AG09309 (cell line): ENCODE results near the gene LHFPL3.

Source experiments
- DNase-seq: peaks from one replicate; pipeline ENCODE4 v3.0.0-alpha.2; 2010; ENCODE audit warnings: low read depth
- H3K4me3 ChIP-seq: 2 replicates; pipeline ENCODE4 v1.5.1; 2011; ENCODE audit warnings: mild to moderate bottlenecking, low read depth, low read length, moderate library complexity; ENCODE audit not compliant: control insufficient read depth
- TF ChIP-seq, protein P1 (sequence below): IDR thresholded peaks from 2 replicates; pipeline ENCODE4 v1.5.1; 2011; ENCODE audit warnings: mild to moderate bottlenecking, low read depth, low read length, inconsistent platforms; ENCODE audit not compliant: insufficient read depth, control insufficient read depth; ENCODE audit errors: missing control alignments

Gene LHFPL3

DNA sequence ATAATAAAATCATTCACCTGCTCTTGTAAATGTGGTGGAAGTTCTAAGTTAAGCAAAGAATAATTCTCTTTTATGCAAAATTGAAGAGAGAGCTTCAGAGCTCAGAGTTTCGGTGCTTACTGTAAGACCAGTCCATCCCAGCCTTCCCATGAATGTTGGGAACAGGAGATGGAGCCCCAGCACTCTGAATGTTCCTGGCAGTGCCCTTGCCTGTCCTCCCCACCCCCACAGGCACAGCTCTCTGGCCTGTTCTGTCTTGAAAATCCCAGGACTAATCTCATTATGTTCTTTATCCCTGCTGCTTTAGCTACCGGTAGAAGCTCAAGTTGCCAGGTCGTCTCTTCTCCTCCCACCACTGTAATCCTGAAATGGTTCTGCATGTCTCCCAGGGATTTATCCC, 29.1 kb upstream of the LHFPL3 start:
- no peak for DNase-seq

DNA sequence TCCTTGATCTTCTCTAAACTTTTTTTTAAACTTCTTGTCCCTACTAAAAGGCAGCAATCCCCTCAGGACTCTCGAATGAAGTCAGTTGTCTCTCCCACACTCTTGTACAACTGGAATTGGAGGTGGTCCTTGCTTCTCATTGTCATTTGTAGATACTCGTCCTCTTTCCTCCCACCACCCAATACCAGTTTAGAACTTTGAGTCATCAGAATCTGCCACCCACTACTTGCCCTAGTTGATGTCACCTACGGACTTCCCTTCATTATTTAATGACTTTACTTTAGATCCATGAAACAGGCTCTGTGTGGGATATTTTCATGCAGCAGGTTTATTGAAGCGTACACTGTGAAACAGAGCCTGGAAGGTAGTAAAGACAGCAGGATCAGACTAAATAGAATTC, 28.6 kb upstream of the LHFPL3 start:
- no peak overlapping the region for H3K4me3 ChIP-seq
- no peak for DNase-seq
- TF ChIP-seq, protein P1, sequence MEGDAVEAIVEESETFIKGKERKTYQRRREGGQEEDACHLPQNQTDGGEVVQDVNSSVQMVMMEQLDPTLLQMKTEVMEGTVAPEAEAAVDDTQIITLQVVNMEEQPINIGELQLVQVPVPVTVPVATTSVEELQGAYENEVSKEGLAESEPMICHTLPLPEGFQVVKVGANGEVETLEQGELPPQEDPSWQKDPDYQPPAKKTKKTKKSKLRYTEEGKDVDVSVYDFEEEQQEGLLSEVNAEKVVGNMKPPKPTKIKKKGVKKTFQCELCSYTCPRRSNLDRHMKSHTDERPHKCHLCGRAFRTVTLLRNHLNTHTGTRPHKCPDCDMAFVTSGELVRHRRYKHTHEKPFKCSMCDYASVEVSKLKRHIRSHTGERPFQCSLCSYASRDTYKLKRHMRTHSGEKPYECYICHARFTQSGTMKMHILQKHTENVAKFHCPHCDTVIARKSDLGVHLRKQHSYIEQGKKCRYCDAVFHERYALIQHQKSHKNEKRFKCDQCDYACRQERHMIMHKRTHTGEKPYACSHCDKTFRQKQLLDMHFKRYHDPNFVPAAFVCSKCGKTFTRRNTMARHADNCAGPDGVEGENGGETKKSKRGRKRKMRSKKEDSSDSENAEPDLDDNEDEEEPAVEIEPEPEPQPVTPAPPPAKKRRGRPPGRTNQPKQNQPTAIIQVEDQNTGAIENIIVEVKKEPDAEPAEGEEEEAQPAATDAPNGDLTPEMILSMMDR, result no peak

More for the DNA sequence above, 29.1 kb upstream of the LHFPL3 start:
- TF ChIP-seq, protein P1, result no peak
- no peak overlapping the region for H3K4me3 ChIP-seq

DNA sequence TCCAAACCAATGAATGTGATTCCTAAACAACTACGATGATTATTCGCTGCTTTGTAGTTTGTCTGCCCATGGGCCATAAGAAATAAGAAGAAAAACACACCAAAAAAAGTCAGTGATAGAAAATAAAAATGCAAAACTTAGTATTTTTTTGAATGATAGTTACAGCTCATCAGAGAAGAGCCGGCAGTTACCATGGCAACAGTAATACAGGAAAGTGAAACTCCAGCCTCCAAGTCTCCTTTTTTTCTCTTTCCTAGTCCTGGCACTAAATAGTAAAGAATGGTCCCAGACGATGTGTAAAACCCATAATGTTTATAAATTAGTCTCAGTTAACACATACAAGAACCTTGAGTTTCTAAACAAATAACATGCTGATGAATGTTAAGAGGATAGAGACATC, 21.6 kb upstream of the LHFPL3 start:
- DNase-seq, result no peak
- TF ChIP-seq, protein P1, result no peak
- no peak overlapping the region for H3K4me3 ChIP-seq

DNA sequence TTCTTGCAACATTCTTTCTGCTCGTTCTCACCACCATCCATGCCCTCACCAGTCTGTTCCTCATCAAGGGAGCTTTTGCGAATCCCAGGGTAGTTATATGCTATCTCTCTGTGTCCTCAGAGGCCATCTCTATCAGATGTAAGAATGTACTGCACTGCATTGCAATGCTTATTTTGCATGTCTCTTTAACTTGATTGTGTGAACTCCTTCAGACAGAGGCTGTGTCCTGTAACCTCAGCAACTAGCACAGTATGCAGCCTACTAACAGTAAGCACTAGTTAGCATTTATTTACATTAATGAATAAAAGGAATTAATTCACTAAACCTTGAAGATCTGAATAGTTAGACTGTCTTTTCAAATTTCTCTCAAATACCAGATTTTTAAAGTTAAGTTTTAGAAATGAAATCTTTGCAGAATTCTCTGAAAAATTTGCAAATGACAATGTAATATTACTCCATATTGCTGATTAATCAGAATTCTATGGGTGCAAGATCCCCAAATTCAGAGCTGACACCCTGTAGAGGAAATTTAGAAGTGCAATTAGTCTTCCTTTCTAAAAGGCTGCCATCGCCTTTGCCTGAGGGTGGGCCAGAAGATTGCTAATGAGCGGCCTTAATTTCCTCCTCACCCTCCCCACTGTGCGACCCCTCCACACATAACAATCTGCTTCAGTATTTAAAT, 10.3 kb upstream of the LHFPL3 start:
- TF ChIP-seq, protein P1, result no peak
- no peak for DNase-seq

DNA sequence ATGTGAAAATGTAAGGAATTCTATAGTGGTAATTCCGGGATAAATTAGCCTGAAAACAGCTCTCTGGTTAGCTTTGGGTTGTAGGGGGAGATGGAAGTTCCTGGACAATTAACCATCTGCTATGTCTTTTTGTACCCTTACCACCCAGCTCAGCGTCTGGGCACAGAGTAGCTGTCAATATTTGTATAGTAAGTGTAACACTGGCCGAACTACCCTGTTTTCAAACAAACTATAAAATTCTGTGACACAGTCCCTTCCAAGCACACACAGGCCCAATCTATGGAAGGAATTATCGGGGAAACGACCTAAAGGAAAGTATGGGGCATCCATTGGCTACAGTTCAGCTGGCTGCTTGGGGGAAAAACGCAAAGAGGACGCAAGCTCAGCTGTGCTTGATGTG, 869 bp upstream of the LHFPL3 start:
- no peak for DNase-seq
- TF ChIP-seq, protein P1, result no peak
- H3K4me3 ChIP-seq, result no peak overlapping the region

More for the DNA sequence above, 10.3 kb upstream of the LHFPL3 start:
- no peak overlapping the region for H3K4me3 ChIP-seq

DNA sequence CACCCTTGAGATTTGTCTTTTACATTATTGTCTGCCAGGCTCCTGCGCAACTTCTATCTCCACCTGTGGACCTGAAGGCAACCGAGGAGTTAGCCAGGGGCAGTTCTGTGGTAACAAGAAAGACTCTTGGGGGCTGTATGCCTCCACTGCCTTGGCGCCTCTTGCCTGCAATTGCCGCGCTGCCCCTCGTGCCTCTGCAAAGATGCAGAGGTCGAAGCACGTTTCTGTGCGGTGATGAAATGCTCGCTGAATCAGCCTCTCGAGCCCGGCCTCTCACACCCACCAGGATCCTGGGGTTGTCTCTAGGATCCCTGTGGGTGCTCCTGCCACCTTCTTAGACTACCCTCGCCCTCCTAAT, 486 bp upstream of the LHFPL3 start:
- no peak overlapping the region for H3K4me3 ChIP-seq
- TF ChIP-seq, protein P1, result no peak
- DNase-seq, result no peak
